Effector memory CD4-positive, alpha-beta T cell (primary cell): ENCODE measurements around the gene TRIM63.

Experiments used
- DNase-seq, 3 donors: peaks; one replicate each; pipeline ENCODE4 v3.0.0-alpha.2; 2020
- H3K27ac ChIP-seq: 2 replicates; pipeline ENCODE4 v1.7.0; 2013; ENCODE audit warnings: mild to moderate bottlenecking, low read length, moderate library complexity; ENCODE audit not compliant: insufficient read depth, poor library complexity, severe bottlenecking
- H3K27me3 ChIP-seq: replicated peaks from 2 replicates; pipeline ENCODE4 v1.7.0; 2013; ENCODE audit warnings: mild to moderate bottlenecking, low read length; ENCODE audit not compliant: insufficient read depth, control insufficient read depth, poor library complexity, severe bottlenecking
- H3K36me3 ChIP-seq: 2 replicates; pipeline ENCODE4 v1.7.0; 2013; ENCODE audit warnings: mild to moderate bottlenecking, low read length, moderate library complexity; ENCODE audit not compliant: control insufficient read depth, insufficient read depth
- H3K4me1 ChIP-seq: 2 replicates; pipeline ENCODE4 v1.7.0; 2013; ENCODE audit warnings: low read length, mild to moderate bottlenecking; ENCODE audit not compliant: control insufficient read depth, insufficient read depth, poor library complexity, severe bottlenecking
- H3K4me3 ChIP-seq: 2 replicates; pipeline ENCODE4 v1.7.0; 2013; ENCODE audit warnings: low read length, low read depth, mild to moderate bottlenecking; ENCODE audit not compliant: insufficient read depth, poor library complexity, severe bottlenecking
- H3K9me3 ChIP-seq: 2 replicates; pipeline ENCODE4 v1.7.0; 2013; ENCODE audit warnings: mild to moderate bottlenecking, low read length, moderate library complexity; ENCODE audit not compliant: control insufficient read depth

Gene TRIM63

GRCh38 chr1:26035959-26036755 lies 31.3 kb downstream of the TRIM63 start:
- H3K9me3 ChIP-seq, result no peaks in the 10 kb centered on the region
- no peaks in the 10 kb centered on the region for H3K27me3 ChIP-seq
- DNase-seq, result peak; percentile 51 to 61 (median 54)

DNA sequence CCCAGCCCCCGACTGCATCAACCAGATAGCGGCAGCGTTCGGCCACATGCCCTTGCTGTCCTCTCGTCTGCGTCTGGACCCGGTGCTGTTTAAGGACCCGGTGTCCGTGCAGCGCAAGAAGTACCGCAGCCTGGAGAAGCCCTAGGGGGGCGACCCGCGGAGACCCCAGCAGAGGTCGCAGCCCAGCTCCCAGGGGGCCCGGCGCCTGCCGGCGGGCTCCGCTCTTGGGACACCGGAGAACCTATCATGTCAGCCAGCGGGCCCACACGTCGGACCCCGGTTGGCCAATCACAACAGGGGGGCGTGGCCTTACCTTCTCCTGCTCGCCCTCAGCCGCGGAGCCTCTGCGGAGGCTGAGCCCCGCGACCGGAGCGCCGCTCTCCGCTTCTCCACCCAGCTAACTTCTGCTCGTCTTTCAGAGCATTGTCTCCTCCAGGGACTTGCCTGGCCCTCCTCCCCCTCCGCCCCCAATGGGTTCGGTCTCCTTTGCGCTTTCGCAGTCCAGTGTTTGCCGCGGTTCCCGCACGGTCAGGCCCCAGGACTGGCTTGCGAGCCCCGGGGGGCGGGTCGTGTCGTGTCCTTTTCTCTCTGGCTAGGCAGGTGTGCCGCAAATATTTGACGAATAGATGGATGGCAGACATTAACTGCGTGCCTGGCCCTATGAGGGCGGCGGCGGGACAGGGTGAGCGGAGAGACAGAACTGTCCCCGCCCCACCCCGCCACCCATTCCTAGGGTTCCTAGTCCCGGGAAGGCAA lies 32.0 kb downstream of the TRIM63 start:
- peaks cover 9% of the 10 kb centered on the region for H3K4me1 ChIP-seq
- H3K9me3 ChIP-seq, result no peaks in the 10 kb centered on the region
- peak overlapping the region; percentile 73 for H3K27ac ChIP-seq
- H3K36me3 ChIP-seq, result no peaks in the 10 kb centered on the region
- DNase-seq, result peak; percentile 85 to 91 (median 85)
- no peaks in the 10 kb centered on the region for H3K27me3 ChIP-seq
- H3K4me3 ChIP-seq, result peak overlapping the region; percentile 98

More at GRCh38 chr1:26035959-26036755, 31.3 kb downstream of the TRIM63 start:
- Histone ChIP-seq H3K36me3 (no peaks in the 10 kb centered on the region), H3K27ac (peak overlapping the region; percentile 73), H3K4me1 (peaks cover 9% of the 10 kb centered on the region), H3K4me3 (peak overlapping the region; percentile 98)

DNA sequence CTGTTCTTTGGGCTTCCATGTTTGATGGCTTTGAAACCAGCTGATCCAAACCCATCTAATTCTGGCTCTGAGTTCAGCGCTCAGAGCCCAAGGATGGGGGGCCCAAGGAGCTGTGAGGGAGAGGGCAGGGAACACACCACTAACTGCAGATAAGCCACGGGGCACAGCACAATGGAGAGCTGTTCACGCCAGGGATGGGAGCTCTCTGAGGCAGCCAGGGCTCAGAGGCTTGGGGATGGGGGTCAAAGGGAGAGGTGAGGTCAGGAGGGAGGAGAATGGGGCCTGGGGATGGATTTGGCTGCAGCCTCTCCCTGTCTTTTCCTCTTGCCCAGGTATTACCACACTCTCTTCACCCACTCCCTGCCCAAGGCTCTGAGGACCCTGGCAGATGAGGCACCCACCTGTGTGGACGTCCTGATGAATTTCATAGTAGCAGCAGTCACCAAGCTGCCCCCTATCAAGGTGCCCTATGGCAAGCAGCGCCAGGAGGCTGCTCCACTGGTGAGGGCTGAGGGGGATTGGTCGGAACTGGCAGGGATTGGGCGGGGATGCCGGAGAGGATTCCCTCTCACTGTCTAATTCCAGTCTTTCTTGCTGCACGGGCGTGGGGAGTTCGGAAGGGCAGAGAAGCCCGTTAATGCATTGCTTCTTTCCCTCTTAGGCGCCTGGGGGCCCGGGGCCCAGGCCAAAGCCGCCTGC lies 32.8 kb downstream of the TRIM63 start:
- Histone ChIP-seq H3K36me3 (no peaks in the 10 kb centered on the region), H3K27ac (peak overlapping the region; percentile 73), H3K4me3 (peak overlapping the region; percentile 98), H3K27me3 (no peaks in the 10 kb centered on the region), H3K4me1 (peaks cover 9% of the 10 kb centered on the region), H3K9me3 (no peaks in the 10 kb centered on the region)
- no peak for DNase-seq

GRCh38 chr1:26032656-26033357 lies 34.6 kb downstream of the TRIM63 start:
- Histone ChIP-seq H3K36me3 (no peaks in the 10 kb centered on the region), H3K4me1 (peaks cover 9% of the 10 kb centered on the region), H3K27me3 (no peaks in the 10 kb centered on the region), H3K9me3 (no peaks in the 10 kb centered on the region), H3K4me3 (no peak overlapping the region), H3K27ac (no peak overlapping the region)
- DNase-seq, result no peak

- Histone ChIP-seq H3K9me3 (no peaks in the 10 kb centered on the region), H3K4me3 (no peak overlapping the region), H3K36me3 (no peaks in the 10 kb centered on the region), H3K4me1 (peaks cover 9% of the 10 kb centered on the region), H3K27ac (no peak overlapping the region), H3K27me3 (no peaks in the 10 kb centered on the region)
- DNase-seq, result no peak
These were observed 35.7 kb downstream of the TRIM63 start for GRCh38 chr1:26031611-26032220.

DNA sequence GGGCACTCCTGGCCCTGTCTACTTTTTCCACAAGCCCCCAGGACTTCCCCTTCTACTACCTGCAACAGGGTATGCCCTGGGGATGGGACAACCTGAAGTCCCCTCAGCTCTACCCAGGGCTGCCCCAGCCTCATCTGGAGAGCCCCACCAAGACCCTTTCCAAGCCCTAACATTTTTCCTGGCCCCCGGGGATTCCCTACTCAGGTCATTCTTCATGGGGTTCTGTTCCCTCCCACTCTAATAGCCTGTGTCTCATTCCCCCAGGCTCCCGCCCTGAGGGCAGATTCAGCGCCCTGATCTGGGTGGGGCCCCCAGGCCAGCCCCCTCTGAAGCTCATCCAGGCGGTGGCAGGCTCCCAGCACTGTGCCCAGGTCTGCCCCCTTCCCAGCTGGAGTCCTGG lies 36.2 kb downstream of the TRIM63 start:
- Histone ChIP-seq H3K27ac (no peak overlapping the region), H3K4me3 (no peak overlapping the region), H3K4me1 (peaks cover 9% of the 10 kb centered on the region), H3K36me3 (no peaks in the 10 kb centered on the region), H3K27me3 (no peaks in the 10 kb centered on the region), H3K9me3 (no peaks in the 10 kb centered on the region)
- no peak for DNase-seq

DNA sequence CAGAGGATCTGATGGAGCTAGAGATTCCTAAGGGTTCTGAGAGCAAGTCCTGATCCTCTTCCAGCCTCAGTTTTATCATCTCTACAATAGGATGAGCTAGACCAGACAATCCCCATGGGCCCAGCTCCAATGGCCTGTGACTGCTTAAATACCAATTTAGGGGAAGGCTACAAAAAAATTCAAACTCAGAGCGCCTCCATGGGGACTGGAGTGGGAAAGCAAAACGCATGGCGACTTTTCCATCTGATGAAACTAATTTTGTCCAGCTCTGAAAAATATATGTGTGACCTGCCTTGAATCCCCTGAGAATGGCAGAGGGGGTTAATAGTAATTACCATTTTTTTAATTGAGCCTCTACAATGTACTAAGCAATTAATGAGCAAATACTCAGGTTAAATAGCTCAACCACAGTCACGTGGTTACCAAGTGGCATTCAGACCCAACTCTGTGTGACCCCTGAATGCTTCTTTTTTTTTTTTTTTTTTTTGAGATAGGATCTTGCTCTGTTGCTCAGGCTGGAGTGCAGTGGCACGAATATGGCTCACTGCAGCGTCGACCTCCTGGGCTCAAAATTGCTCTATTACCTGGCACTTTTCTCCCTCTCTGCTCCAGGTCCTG lies 37.5 kb downstream of the TRIM63 start:
- DNase-seq, result no peak
- no peaks in the 10 kb centered on the region for H3K27me3 ChIP-seq
- peaks cover 4% of the 10 kb centered on the region for H3K4me1 ChIP-seq
- no peaks in the 10 kb centered on the region for H3K9me3 ChIP-seq
- H3K36me3 ChIP-seq, result no peaks in the 10 kb centered on the region
- H3K27ac ChIP-seq, result no peak overlapping the region
- no peak overlapping the region for H3K4me3 ChIP-seq

GRCh38 chr1:26029054-26029863 lies 38.2 kb downstream of the TRIM63 start:
- Histone ChIP-seq H3K4me3 (no peak overlapping the region), H3K36me3 (no peaks in the 10 kb centered on the region), H3K4me1 (no peaks in the 10 kb centered on the region), H3K27ac (no peak overlapping the region), H3K9me3 (no peaks in the 10 kb centered on the region), H3K27me3 (no peaks in the 10 kb centered on the region)
- DNase-seq, result no peak
